ENCODE measurements around the gene TTC34.

Gene TTC34

GRCh38 chr1:2810899-2811532 lies 9.5 kb upstream of the TTC34 start:
- no peak for TF ChIP-seq CTCF (IDR thresholded peaks at IDR 0.05)
- no peak for TF ChIP-seq ZFX (IDR thresholded peaks at IDR 0.05; ENCODE audit: borderline replicate concordance)

GRCh38 chr1:2810281-2810680 lies 8.8 kb upstream of the TTC34 start:
- no peak overlapping the region for H3K27ac ChIP-seq
- TF ChIP-seq ZFX (IDR thresholded peaks at IDR 0.05; ENCODE audit: borderline replicate concordance), result no peak
- no peak for TF ChIP-seq CTCF (IDR thresholded peaks at IDR 0.05)

More at GRCh38 chr1:2810899-2811532, 9.5 kb upstream of the TTC34 start:
- H3K27ac ChIP-seq, result no peak overlapping the region

GRCh38 chr1:2809656-2810055 lies 8.2 kb upstream of the TTC34 start:
- TF ChIP-seq CTCF (IDR thresholded peaks at IDR 0.05) (no peak), ZFX (IDR thresholded peaks at IDR 0.05; ENCODE audit: borderline replicate concordance) (no peak)
- H3K27ac ChIP-seq, result no peak overlapping the region

- H3K27ac ChIP-seq, result no peak overlapping the region
- TF ChIP-seq ZFX (IDR thresholded peaks at IDR 0.05; ENCODE audit: borderline replicate concordance) (no peak), CTCF (IDR thresholded peaks at IDR 0.05) (no peak)
These were observed 7.5 kb upstream of the TTC34 start for GRCh38 chr1:2808831-2809605.

- H3K27ac ChIP-seq, result no peak overlapping the region
- no peak for TF ChIP-seq CTCF (IDR thresholded peaks at IDR 0.05)
- TF ChIP-seq ZFX (IDR thresholded peaks at IDR 0.05; ENCODE audit: borderline replicate concordance), result no peak
These were observed 6.9 kb upstream of the TTC34 start for GRCh38 chr1:2808386-2808705.

GRCh38 chr1:2807678-2808385 lies 6.3 kb upstream of the TTC34 start:
- H3K27ac ChIP-seq, result no peak overlapping the region
- TF ChIP-seq ZFX (IDR thresholded peaks at IDR 0.05; ENCODE audit: borderline replicate concordance), result no peak
- TF ChIP-seq CTCF (IDR thresholded peaks at IDR 0.05), result no peak

- TF ChIP-seq CTCF (IDR thresholded peaks at IDR 0.05) (no peak), ZFX (IDR thresholded peaks at IDR 0.05; ENCODE audit: borderline replicate concordance) (no peak)
These were observed 5.5 kb upstream of the TTC34 start for GRCh38 chr1:2807036-2807435.

More at GRCh38 chr1:2807036-2807435, 5.5 kb upstream of the TTC34 start:
- H3K27ac ChIP-seq, result no peak overlapping the region
